ENCODE results near the gene SPEG.

- no peak for TF ChIP-seq POLR2A (IDR thresholded peaks at IDR 0.05; ENCODE audit: insufficient read depth in 1 of 2, low read depth in 2 of 2, low read length in 2 of 2)
- no peak; the same call in 1 of the 2 replicates for TF ChIP-seq BRCA1 (CRISPR knock-in tag; IDR thresholded peaks at IDR 0.05)
Measured at GRCh38 chr2:219499058-219499307, 64.3 kb downstream of the SPEG start.
